Glutamatergic neuron (in vitro differentiated cells): Measurements from ENCODE around the gene WASF3. TPM values are rescaled to one million over a fixed set of nuclear protein-coding genes. Genes with fewer than 3 reads are reported as not detected.

ENCODE experiments used
- DNase-seq: peaks from one replicate; pipeline ENCODE4 v3.0.0; 2022
- H3K27ac Mint-ChIP-seq: one replicate; pipeline ENCODE4 v1.8.0; 2020; ENCODE audit warnings: mild to moderate bottlenecking, mixed read lengths, inconsistent platforms; ENCODE audit not compliant: unreplicated experiment
- H3K27me3 Mint-ChIP-seq: one replicate; pipeline ENCODE4 v1.8.0; 2020; ENCODE audit warnings: mild to moderate bottlenecking, moderate library complexity, mixed read lengths, inconsistent platforms; ENCODE audit not compliant: unreplicated experiment
- H3K36me3 Mint-ChIP-seq: one replicate; pipeline ENCODE4 v1.8.0; 2020; ENCODE audit warnings: mild to moderate bottlenecking, mixed read lengths, inconsistent platforms; ENCODE audit not compliant: unreplicated experiment
- H3K4me1 Mint-ChIP-seq: one replicate; pipeline ENCODE4 v1.8.0; 2020; ENCODE audit warnings: mild to moderate bottlenecking, low read depth, mixed read lengths, inconsistent platforms; ENCODE audit not compliant: unreplicated experiment
- H3K4me3 Mint-ChIP-seq: one replicate; pipeline ENCODE4 v1.8.0; 2020; ENCODE audit warnings: mild to moderate bottlenecking, mixed read lengths, inconsistent platforms; ENCODE audit not compliant: unreplicated experiment
- H3K9me3 Mint-ChIP-seq: one replicate; pipeline ENCODE4 v1.8.0; 2020; ENCODE audit warnings: mild to moderate bottlenecking, moderate library complexity, mixed read lengths, inconsistent platforms; ENCODE audit not compliant: unreplicated experiment
- total RNA-seq: library from RNA; stranded (reverse); fragmentation: NEBNext Ultra II Directional; extraction: Animal tissue kit (Norgen Biotek cat#: 25700); gene quantifications from one replicate; pipeline ENCODE4 v1.2.1, GENCODE V29; 2021; ENCODE audit not compliant: unreplicated experiment
- TF ChIP-seq, protein P1 (sequence below): fragments of 200-600 bp; sonication (generic); IDR thresholded peaks from one replicate; pipeline ENCODE4 v1.5.0; 2021; ENCODE audit not compliant: partially characterized antibody, unreplicated experiment

WASF3 gene
- total RNA-seq, 1 donor from 2014 or later, result 10.1 TPM

- H3K36me3 Mint-ChIP-seq, result no peaks in the 10 kb centered on the region
- no peak for DNase-seq
- TF ChIP-seq, protein P1, sequence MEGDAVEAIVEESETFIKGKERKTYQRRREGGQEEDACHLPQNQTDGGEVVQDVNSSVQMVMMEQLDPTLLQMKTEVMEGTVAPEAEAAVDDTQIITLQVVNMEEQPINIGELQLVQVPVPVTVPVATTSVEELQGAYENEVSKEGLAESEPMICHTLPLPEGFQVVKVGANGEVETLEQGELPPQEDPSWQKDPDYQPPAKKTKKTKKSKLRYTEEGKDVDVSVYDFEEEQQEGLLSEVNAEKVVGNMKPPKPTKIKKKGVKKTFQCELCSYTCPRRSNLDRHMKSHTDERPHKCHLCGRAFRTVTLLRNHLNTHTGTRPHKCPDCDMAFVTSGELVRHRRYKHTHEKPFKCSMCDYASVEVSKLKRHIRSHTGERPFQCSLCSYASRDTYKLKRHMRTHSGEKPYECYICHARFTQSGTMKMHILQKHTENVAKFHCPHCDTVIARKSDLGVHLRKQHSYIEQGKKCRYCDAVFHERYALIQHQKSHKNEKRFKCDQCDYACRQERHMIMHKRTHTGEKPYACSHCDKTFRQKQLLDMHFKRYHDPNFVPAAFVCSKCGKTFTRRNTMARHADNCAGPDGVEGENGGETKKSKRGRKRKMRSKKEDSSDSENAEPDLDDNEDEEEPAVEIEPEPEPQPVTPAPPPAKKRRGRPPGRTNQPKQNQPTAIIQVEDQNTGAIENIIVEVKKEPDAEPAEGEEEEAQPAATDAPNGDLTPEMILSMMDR, result no peak
- H3K4me3 Mint-ChIP-seq, result no peak overlapping the region
- no peak overlapping the region for H3K27ac Mint-ChIP-seq
- no peaks in the 10 kb centered on the region for H3K9me3 Mint-ChIP-seq
- no peaks in the 10 kb centered on the region for H3K4me1 Mint-ChIP-seq
- no peaks in the 10 kb centered on the region for H3K27me3 Mint-ChIP-seq
These were observed 45.3 kb downstream of the WASF3 start for GRCh38 chr13:26602783-26603182.

- TF ChIP-seq, protein P1, result no peak
- Mint-ChIP-seq H3K36me3 (no peaks in the 10 kb centered on the region), H3K9me3 (no peaks in the 10 kb centered on the region), H3K4me1 (no peaks in the 10 kb centered on the region), H3K27ac (no peak overlapping the region), H3K4me3 (no peak overlapping the region), H3K27me3 (no peaks in the 10 kb centered on the region)
- no peak for DNase-seq
These were observed 47.5 kb downstream of the WASF3 start for GRCh38 chr13:26604784-26605545.

DNA sequence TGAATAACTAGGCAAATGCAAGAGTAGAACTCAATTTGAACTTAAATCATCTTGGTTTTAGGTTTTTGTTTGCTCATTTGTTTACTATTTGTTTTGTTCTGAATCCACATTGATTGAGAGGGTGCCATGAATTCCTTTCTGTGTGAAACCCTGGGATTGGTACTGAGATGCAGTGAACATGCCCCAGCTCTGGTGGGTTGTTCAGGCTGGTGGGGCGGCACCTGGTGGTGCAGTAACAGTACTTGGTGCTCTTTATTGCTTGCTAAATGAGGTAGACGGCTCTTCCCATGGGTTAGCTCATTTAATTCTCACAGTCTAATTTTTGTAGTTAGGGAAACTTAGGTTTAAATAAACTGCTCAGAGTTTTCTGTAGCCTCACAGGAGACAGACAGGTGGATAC, 48.4 kb downstream of the WASF3 start:
- Mint-ChIP-seq H3K27ac (no peak overlapping the region), H3K36me3 (no peaks in the 10 kb centered on the region), H3K27me3 (no peaks in the 10 kb centered on the region), H3K4me1 (no peaks in the 10 kb centered on the region), H3K9me3 (no peaks in the 10 kb centered on the region), H3K4me3 (no peak overlapping the region)
- no peak for DNase-seq
- TF ChIP-seq, protein P1, result no peak

- Mint-ChIP-seq H3K9me3 (no peaks in the 10 kb centered on the region), H3K27ac (no peak overlapping the region), H3K4me3 (no peak overlapping the region), H3K27me3 (no peaks in the 10 kb centered on the region), H3K36me3 (no peaks in the 10 kb centered on the region), H3K4me1 (no peaks in the 10 kb centered on the region)
- DNase-seq, result no peak
- TF ChIP-seq, protein P1, result no peak
These were observed 49.1 kb downstream of the WASF3 start for GRCh38 chr13:26606631-26607030.

- H3K27ac Mint-ChIP-seq, result no peak overlapping the region
- H3K27me3 Mint-ChIP-seq, result no peaks in the 10 kb centered on the region
- DNase-seq, result no peak
- no peaks in the 10 kb centered on the region for H3K9me3 Mint-ChIP-seq
- no peak overlapping the region for H3K4me3 Mint-ChIP-seq
- TF ChIP-seq, protein P1, result no peak
- no peaks in the 10 kb centered on the region for H3K36me3 Mint-ChIP-seq
- H3K4me1 Mint-ChIP-seq, result peaks cover 4% of the 10 kb centered on the region
These were observed 57.2 kb downstream of the WASF3 start for GRCh38 chr13:26614721-26615120.
